Retinal pigment epithelial cell (primary cell): ENCODE results near the gene LGALS8.

Experiments
- DNase-seq: peaks from one replicate; pipeline ENCODE4 v3.0.0-alpha.2; 2010; ENCODE audit warnings: low read depth
- H3K4me3 ChIP-seq: 2 replicates; pipeline ENCODE4 v1.5.1; 2011; ENCODE audit warnings: mild to moderate bottlenecking, low read length, control low read depth, moderate library complexity
- TF ChIP-seq, protein P1 (sequence below): conservative IDR thresholded peaks from 2 replicates; pipeline ENCODE4 v1.5.1; 2011; ENCODE audit warnings: low read depth, low read length, control low read depth, inconsistent platforms

Gene LGALS8

DNA sequence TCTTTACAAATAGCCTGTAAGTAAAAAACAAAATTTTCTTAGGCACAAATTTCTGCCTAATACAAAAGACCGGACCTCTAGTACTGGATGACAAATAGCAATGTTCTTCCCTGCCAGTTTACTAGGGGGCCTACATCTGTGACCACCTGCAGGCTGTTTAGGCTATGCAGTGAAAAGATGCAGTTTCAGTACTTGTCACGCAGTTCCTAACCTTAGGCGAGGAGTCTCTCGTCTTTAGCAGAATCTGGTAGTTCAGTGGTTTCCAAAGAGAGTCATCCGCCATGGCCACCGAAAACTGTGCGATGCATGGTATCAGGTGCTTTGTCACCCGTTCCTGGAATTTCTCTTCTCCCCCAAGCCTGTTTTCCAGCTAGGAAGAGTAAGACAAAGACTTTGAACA, 29.6 kb downstream of the LGALS8 start:
- TF ChIP-seq, protein P1, sequence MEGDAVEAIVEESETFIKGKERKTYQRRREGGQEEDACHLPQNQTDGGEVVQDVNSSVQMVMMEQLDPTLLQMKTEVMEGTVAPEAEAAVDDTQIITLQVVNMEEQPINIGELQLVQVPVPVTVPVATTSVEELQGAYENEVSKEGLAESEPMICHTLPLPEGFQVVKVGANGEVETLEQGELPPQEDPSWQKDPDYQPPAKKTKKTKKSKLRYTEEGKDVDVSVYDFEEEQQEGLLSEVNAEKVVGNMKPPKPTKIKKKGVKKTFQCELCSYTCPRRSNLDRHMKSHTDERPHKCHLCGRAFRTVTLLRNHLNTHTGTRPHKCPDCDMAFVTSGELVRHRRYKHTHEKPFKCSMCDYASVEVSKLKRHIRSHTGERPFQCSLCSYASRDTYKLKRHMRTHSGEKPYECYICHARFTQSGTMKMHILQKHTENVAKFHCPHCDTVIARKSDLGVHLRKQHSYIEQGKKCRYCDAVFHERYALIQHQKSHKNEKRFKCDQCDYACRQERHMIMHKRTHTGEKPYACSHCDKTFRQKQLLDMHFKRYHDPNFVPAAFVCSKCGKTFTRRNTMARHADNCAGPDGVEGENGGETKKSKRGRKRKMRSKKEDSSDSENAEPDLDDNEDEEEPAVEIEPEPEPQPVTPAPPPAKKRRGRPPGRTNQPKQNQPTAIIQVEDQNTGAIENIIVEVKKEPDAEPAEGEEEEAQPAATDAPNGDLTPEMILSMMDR, result no peak
- no peak overlapping the region for H3K4me3 ChIP-seq
- DNase-seq, result no peak

DNA sequence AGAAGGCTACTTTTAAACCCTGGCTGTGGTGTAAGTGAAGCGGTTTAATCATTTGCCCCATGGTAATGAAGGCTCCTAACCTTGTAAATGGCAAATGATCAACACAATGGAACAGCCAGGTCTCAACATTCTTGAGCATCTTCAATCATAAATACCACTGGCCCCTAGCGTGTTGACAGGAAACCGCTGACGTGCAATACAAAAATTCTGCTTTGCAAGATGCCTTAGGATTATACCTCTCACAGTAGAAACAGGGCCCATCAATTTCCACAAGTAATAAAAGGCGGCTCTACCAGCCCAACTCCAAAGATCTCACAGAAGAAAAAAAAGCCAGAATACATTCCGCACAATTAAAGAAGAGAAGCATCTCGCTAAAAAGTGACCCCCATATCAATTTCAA, 32.8 kb downstream of the LGALS8 start:
- TF ChIP-seq, protein P1, result no peak
- no peak overlapping the region for H3K4me3 ChIP-seq
- DNase-seq, result no peak

DNA sequence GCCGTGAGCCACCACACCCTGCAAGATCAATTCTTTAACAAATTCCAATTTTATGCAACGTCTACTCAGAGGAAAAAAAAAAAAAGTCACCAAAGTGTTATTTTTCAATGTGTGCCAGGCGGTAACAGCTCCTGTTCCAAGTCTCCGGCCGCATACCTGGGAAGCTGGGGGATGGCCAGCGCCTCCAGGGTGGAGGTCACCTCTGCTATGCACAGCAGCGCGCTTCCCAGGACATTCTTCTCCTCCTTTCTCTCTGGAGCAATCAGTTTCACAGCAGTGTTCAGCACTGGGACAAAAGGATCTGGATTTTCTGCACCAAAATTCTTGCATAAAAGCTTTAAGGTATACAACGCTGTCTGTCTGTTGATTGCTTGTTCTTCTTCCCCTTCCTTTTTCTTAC, 34.3 kb downstream of the LGALS8 start:
- DNase-seq, result no peak
- no peak overlapping the region for H3K4me3 ChIP-seq
- TF ChIP-seq, protein P1, result no peak

DNA sequence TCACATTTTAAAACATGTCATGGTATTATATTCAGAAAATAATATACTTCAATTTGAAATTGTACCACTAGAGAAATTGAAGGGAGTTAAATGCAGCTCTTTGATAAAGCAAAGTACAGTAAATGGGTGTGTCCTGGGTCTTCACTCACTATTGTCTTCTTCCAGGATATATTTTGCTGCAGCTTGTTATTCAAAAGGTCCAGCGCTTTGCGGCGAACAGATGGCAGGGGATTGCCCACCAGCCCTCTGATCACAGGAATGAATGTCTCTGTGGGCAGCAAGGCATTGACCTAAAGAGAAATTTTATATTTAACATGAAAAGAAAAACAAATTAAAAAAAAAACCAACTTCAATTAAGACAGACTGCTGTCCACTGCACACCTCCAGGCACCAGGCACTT, 35.1 kb downstream of the LGALS8 start:
- DNase-seq, result no peak
- TF ChIP-seq, protein P1, result no peak

DNA sequence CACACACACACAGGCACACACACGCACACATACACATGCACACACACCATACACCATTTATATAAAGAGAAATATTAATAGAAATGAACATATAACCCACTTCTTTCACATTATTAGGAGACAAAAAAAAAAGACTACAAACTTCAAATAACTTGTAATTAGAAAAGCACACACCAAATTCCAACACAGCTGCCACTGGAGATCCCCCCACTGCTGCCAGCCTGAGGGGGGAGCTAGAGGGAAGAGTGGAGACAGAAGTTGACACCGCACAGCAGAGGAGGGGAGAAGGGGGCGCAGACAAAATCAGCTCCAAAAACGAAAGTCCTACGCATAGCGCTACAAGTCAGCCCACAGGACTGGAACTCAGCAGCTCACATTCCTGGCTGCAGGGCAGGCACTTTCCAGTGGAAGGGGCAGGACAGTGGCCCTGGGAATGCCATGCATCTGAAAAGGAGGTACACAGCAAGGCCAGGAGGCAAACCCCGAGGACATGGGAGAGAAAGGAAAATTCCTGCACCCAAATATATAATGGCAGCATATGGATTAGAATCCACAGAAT, 36.5 kb downstream of the LGALS8 start:
- DNase-seq, result no peak
- H3K4me3 ChIP-seq, result no peak overlapping the region
- TF ChIP-seq, protein P1, result peak; percentile 16

More for the DNA sequence above, 35.1 kb downstream of the LGALS8 start:
- H3K4me3 ChIP-seq, result no peak overlapping the region

DNA sequence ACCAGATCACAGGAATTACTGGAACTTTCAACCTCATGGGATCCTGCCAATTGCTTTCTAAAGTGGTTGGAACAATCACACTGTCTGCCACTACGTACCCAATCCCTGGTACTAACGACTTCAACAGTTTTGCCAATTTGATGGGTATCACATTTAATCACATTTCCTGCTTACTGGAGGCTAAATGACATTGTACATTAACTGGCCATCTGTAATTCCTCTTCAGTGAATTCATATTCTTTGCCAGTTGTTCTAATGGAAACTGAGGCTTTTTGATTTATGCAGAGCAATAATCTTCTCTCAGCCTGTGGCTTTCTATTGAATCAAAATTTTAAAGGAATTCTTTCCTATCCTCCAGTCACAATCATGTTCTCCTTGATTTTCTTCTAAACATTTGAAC, 38.2 kb downstream of the LGALS8 start:
- TF ChIP-seq, protein P1, result no peak
- H3K4me3 ChIP-seq, result no peak overlapping the region
- no peak for DNase-seq

DNA sequence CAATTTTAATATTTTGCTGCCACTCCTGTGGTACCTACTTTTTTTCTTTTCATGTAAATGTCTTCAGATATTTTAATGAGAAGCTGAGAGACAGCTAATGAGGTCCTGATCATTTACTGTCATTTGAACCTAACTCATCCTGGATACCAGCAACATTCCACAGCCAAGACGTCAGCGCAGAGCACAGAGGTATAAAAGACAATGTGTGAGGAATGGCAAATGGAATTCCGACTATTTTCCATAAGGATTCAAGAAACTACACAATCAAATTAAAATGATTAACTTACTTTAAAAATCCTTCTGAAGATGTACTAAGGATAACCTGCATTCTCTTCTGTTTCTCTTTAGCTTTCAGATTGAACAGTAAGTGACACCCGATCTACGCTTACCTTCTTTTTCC, 41.7 kb downstream of the LGALS8 start:
- TF ChIP-seq, protein P1, result no peak
- no peak for DNase-seq

More for the DNA sequence above, 41.7 kb downstream of the LGALS8 start:
- no peak overlapping the region for H3K4me3 ChIP-seq
